ENCODE data around the gene MDH1. TPM values are rescaled to one million over a fixed set of nuclear protein-coding genes. Genes with fewer than 3 reads are reported as not detected.

The MDH1 gene
- total RNA-seq, 1 donor from 2014 or later: 103 TPM

DNA sequence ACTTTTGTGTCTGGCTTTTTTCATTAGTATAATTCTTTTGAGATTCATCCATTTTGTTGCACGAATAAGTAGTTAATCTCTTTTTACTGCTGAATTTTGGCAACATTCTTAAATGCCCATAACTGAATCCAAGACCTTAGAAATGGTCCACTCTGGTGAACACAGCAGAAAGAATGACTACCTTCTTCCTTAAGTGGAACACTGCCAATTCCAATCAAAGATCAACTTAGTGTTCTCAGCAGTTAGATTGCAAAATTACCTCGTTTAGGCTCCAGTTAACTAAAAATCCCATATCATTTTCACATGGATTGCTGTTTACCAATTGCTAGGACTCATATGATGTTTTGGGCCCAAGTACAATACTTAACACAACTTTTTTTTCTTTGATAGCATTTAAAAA lies 59.9 kb downstream of the MDH1 start:
- ATAC-seq (no peak), DNase-seq (no peak)
- TF ChIP-seq, protein P1, sequence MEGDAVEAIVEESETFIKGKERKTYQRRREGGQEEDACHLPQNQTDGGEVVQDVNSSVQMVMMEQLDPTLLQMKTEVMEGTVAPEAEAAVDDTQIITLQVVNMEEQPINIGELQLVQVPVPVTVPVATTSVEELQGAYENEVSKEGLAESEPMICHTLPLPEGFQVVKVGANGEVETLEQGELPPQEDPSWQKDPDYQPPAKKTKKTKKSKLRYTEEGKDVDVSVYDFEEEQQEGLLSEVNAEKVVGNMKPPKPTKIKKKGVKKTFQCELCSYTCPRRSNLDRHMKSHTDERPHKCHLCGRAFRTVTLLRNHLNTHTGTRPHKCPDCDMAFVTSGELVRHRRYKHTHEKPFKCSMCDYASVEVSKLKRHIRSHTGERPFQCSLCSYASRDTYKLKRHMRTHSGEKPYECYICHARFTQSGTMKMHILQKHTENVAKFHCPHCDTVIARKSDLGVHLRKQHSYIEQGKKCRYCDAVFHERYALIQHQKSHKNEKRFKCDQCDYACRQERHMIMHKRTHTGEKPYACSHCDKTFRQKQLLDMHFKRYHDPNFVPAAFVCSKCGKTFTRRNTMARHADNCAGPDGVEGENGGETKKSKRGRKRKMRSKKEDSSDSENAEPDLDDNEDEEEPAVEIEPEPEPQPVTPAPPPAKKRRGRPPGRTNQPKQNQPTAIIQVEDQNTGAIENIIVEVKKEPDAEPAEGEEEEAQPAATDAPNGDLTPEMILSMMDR (IDR thresholded peaks at IDR 0.05): no peak
- no peak overlapping the region for H3K4me3 ChIP-seq
- no peaks in the 10 kb centered on the region for H3K27me3 ChIP-seq
- no peaks in the 10 kb centered on the region for H3K36me3 ChIP-seq
- no peaks in the 10 kb centered on the region for H3K9me3 ChIP-seq
- no peaks in the 10 kb centered on the region for H3K4me1 ChIP-seq
- no peak overlapping the region for H3K27ac ChIP-seq
- intact Hi-C loops (cut with DNase I): no loop called here

DNA sequence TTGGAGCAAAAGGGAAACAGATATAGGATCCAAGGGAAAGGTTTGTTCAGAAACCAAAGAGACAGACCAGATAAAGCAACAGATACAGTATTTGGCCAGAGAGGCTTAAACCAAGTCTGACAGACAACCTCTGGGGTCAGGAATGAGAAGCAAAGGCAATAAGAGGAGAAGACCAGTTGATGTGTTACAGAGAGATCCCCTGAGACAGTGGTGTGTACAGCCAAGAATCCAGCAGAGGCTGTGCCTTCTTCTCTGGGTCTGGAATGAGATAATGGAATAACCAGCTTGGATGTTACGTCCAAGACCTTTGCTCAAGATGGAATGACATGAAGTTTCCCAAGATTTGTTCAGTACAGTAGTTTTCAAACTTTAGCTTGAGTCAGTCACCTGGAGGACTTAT lies 61.1 kb downstream of the MDH1 start:
- H3K4me1 ChIP-seq: no peaks in the 10 kb centered on the region
- ATAC-seq (no peak), DNase-seq (no peak)
- no peaks in the 10 kb centered on the region for H3K27me3 ChIP-seq
- TF ChIP-seq, protein P1 (IDR thresholded peaks at IDR 0.05): no peak
- no peak overlapping the region for H3K27ac ChIP-seq
- H3K9me3 ChIP-seq: no peaks in the 10 kb centered on the region
- H3K36me3 ChIP-seq: no peaks in the 10 kb centered on the region
- no peak overlapping the region for H3K4me3 ChIP-seq
- intact Hi-C loops (cut with DNase I): no loop called here

DNA sequence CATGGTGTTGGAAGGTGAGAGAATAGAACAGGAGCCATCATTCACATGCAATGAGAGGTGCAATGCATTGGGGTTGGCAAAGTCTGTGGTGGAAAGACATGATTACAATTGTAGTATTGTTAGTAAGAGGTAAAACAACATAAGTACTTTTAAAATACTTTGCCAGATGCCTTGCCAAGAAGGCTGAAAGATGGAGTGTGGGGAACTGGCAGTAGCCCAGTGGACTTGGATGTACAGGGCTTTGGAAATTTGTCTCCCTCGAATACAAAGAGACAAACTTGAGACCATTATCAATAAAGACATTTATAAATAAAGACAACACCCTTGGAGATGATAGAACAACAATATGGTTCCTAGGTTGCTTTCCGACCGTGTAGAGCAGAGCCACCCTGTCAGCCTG lies 62.0 kb downstream of the MDH1 start:
- Histone ChIP-seq H3K27ac (no peak overlapping the region), H3K36me3 (no peaks in the 10 kb centered on the region), H3K27me3 (no peaks in the 10 kb centered on the region), H3K9me3 (no peaks in the 10 kb centered on the region), H3K4me1 (no peaks in the 10 kb centered on the region), H3K4me3 (no peak overlapping the region)
- no peak for ATAC-seq
- intact Hi-C loops (cut with DNase I): no loop called here
- TF ChIP-seq, protein P1 (IDR thresholded peaks at IDR 0.05): no peak
- DNase-seq: no peak

DNA sequence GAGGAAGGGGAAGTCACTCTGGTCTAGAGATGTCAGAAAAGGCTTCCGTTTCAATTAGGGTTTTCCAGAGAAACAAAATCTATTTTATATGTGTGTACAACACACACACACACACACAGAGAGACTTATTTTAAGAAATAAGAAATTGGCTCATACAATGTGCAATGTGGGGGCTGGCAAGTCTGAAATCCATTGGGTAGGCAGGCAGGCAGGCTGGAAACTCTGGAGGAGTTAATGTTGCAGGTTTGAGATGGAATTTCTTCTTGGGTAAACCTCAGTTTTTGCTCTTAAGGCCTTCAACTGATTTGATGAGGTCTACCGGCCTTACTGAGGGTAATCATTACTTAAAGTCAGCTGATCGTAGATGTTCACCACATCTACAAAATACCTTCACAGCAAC lies 62.6 kb downstream of the MDH1 start:
- ATAC-seq (no peak), DNase-seq (no peak)
- H3K9me3 ChIP-seq: no peaks in the 10 kb centered on the region
- H3K27ac ChIP-seq: no peak overlapping the region
- intact Hi-C loops (cut with DNase I): no loop called here
- no peaks in the 10 kb centered on the region for H3K4me1 ChIP-seq
- TF ChIP-seq, protein P1 (IDR thresholded peaks at IDR 0.05): no peak
- H3K4me3 ChIP-seq: no peak overlapping the region
- no peaks in the 10 kb centered on the region for H3K27me3 ChIP-seq
- H3K36me3 ChIP-seq: no peaks in the 10 kb centered on the region

DNA sequence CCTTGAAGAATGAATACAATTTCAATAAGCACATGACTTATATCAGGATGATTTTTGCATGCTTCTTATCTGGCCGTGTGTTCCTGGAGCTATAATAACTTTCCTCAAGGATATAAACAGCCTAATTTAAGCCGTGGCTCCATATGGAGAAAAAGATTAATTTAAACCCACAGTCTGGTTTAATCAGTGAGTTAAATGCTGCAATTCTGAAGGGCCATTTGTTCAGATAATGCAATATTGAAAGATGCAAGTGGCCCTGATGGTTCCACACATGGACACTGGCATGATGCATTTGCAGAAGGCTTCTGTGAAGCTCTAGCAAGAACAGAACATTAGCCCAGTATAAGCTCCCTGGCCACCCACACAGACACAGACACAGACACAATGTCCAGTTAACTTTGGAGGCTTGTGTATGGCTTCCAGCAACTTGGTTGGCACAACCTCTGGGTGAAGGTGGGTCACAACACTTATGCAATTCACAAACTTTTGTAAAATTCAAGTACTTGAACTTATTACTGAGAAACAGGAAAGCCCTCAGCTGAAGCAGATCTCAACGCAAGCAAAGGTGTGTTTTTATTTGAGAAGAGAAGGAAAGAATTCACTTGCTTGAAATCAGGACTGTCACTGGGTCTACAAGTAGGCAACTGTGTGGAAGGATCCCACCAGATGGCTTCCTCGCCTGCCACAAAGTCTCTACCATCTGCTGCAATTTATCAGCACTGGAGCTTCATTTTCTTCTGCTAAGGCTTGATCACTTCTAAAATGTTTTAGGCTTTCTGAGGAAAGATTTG lies 63.3 kb downstream of the MDH1 start:
- TF ChIP-seq, protein P1 (IDR thresholded peaks at IDR 0.05): no peak
- Histone ChIP-seq H3K9me3 (no peaks in the 10 kb centered on the region), H3K4me3 (no peak overlapping the region), H3K4me1 (no peaks in the 10 kb centered on the region), H3K36me3 (no peaks in the 10 kb centered on the region), H3K27ac (no peak overlapping the region), H3K27me3 (no peaks in the 10 kb centered on the region)
- no peak for DNase-seq
- intact Hi-C loops (cut with DNase I): no loop called here
- no peak for ATAC-seq

DNA sequence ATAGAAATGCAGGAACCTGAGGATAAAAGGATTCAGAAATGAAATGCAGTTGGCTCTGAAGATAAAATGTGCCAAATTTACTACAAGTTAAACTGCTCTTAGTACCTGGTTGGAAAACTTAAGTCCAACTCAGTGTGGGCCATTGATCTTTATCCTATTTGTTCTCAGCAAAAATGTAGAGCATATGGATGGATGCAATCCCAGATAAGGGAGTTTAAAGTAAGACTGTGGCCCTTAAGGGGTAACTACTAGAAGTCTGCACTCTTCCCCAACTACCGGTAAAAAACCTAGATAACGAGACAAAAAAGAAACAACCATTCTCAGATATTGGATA lies 63.9 kb downstream of the MDH1 start:
- Histone ChIP-seq H3K27me3 (no peaks in the 10 kb centered on the region), H3K9me3 (no peaks in the 10 kb centered on the region), H3K4me1 (no peaks in the 10 kb centered on the region), H3K36me3 (no peaks in the 10 kb centered on the region), H3K4me3 (no peak overlapping the region), H3K27ac (no peak overlapping the region)
- TF ChIP-seq, protein P1 (IDR thresholded peaks at IDR 0.05): no peak
- no peak for ATAC-seq
- DNase-seq: no peak
- intact Hi-C loops (cut with DNase I): no loop called here

Data from upper lobe of right lung (tissue), 1 donor.